HG03159 (cell line): ENCODE measurements around the gene CHCHD6.
A peak's percentile ranks its signal among the peaks of the same experiment; 100 is the strongest.

Experiments
- ATAC-seq: cut with Tn5 transposase; IDR thresholded peaks from one replicate; pipeline ENCODE4 v1.9.1; 2021; ENCODE audit warnings: mild to moderate bottlenecking, moderate library complexity; ENCODE audit not compliant: unreplicated experiment

Gene CHCHD6

GRCh38 chr3:126937533-126937932 lies 233.5 kb downstream of the CHCHD6 start:
- no peak for ATAC-seq

GRCh38 chr3:126937973-126938372 lies 233.9 kb downstream of the CHCHD6 start:
- no peak for ATAC-seq

- ATAC-seq = no peak
These were observed 234.7 kb downstream of the CHCHD6 start for GRCh38 chr3:126938520-126939337.

- no peak for ATAC-seq
These were observed 235.3 kb downstream of the CHCHD6 start for GRCh38 chr3:126939338-126939718.

- no peak for ATAC-seq
These were observed 235.7 kb downstream of the CHCHD6 start for GRCh38 chr3:126939733-126940132.

GRCh38 chr3:126941721-126942270 lies 237.8 kb downstream of the CHCHD6 start:
- ATAC-seq = no peak

- no peak for ATAC-seq
These were observed 240.3 kb downstream of the CHCHD6 start for GRCh38 chr3:126944089-126944965.

- ATAC-seq = no peak
These were observed 241.2 kb downstream of the CHCHD6 start for GRCh38 chr3:126945171-126945721.

GRCh38 chr3:126945891-126946290 lies 241.9 kb downstream of the CHCHD6 start:
- ATAC-seq = no peak

GRCh38 chr3:126946405-126946804 lies 242.4 kb downstream of the CHCHD6 start:
- ATAC-seq = no peak

GRCh38 chr3:126947429-126947828 lies 243.4 kb downstream of the CHCHD6 start:
- no peak for ATAC-seq

GRCh38 chr3:126948980-126949535 lies 245.0 kb downstream of the CHCHD6 start:
- no peak for ATAC-seq

- no peak for ATAC-seq
These were observed 247.5 kb downstream of the CHCHD6 start for GRCh38 chr3:126951561-126951960.

- ATAC-seq = no peak
These were observed 248.4 kb downstream of the CHCHD6 start for GRCh38 chr3:126952261-126952982.

GRCh38 chr3:126952983-126953660 lies 249.1 kb downstream of the CHCHD6 start:
- ATAC-seq = no peak

GRCh38 chr3:126954141-126954842 lies 250.3 kb downstream of the CHCHD6 start:
- peak; percentile 49 for ATAC-seq

GRCh38 chr3:126955004-126955790 lies 251.2 kb downstream of the CHCHD6 start:
- ATAC-seq = peak; percentile 84

GRCh38 chr3:126956361-126956760 lies 252.3 kb downstream of the CHCHD6 start:
- no peak for ATAC-seq
